GM10266 (cell line): ENCODE results near the gene KRTAP5-7.

Source experiments
- DNase-seq: peaks from one replicate; pipeline ENCODE4 v3.0.0; 2012; ENCODE audit errors: extremely low spot score
- CTCF ChIP-seq: IDR thresholded peaks from 2 replicates; pipeline ENCODE4 v1.5.1; 2012; ENCODE audit warnings: mild to moderate bottlenecking, low read depth; ENCODE audit not compliant: control insufficient read depth, insufficient read depth; ENCODE audit errors: missing control alignments

The KRTAP5-7 gene

GRCh38 chr11:71484248-71485062 lies 42.6 kb upstream of the KRTAP5-7 start:
- no peak for TF ChIP-seq CTCF
- no peak for DNase-seq

GRCh38 chr11:71485063-71485399 lies 42.0 kb upstream of the KRTAP5-7 start:
- TF ChIP-seq CTCF = no peak
- no peak for DNase-seq

GRCh38 chr11:71485466-71485865 lies 41.6 kb upstream of the KRTAP5-7 start:
- TF ChIP-seq CTCF = no peak
- DNase-seq = no peak

- DNase-seq = no peak
Measured at GRCh38 chr11:71486320-71486719, 40.7 kb upstream of the KRTAP5-7 start.

DNA sequence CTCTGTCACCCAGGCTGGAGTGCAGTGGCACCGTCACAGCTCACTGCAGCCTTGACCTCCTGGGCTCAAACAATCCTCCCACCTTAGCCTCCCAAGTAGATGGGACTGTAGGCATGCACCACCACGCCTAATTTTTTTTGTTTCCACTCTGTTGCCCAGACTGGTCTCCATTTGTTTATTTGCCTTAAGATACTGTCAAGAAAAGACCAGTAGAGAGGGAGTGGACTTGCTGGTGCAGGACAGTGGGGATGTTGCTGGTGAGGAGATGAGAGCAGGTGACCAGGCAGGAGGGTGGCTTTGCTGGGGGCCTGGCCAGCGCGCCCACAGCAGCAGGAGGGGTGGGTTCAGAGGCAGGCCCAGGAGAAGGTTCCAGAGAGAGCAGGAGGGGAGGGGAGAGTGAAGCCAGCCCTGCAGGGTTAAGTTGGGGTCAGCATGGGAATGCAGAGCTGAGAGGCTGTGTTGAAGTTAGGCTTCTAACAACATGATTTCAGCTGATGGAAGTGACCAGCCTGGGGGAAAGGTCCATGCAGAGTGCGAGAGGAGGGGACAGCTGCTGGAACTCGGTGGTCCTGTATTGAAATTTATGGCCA lies 38.3 kb upstream of the KRTAP5-7 start:
- TF ChIP-seq CTCF = no peak
- DNase-seq = no peak

More at GRCh38 chr11:71486320-71486719, 40.7 kb upstream of the KRTAP5-7 start:
- TF ChIP-seq CTCF = no peak

DNA sequence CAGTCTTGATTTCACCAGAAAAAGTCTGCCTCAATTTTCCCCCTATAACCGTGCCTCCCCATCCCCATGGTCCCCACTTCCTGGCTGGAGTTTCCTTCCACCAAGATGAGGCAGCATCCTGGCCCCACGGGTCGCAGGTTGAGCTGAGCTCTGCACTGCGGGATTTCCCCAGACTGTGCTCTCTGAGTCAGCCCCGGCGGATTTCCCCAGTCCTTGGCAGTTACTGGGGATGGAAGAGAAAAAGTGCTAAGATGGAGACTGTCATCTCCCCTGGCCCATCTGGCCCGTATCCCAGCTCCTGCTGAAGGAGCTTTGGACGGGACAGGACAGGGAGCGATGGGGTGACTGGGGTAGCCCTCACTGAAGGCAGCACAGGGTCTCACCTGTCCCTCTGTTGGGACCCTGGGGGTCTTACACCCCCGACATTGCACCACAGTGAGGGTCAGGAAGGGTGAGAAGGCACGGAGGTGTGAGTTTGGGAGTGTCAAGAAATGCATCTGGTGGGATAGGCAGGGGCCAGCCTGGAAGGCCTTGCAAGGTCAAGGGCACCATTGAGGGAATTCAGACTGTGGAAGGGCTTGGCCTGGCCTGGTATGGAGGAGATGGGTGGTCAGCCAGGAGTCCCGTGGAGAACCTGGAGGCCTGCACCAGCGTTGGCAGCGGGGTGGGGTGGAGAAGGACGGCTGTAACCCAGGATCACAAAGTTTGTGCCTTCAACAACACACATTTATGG lies 37.6 kb upstream of the KRTAP5-7 start:
- DNase-seq = peak; percentile 85
- no peak for TF ChIP-seq CTCF
